ENCODE results near the gene CNKSR3.

Gene CNKSR3

GRCh38 chr6:154411076-154411475 is 99.4 kb downstream of the CNKSR3 start:
- in situ Hi-C loops (cut with MboI; ENCODE audit: low pct_unique_long_range_greater_than_20kb, low sequenced_read_pairs, unreplicated experiment) = no loop called here
- TF ChIP-seq CTCF (IDR thresholded peaks at IDR 0.05; ENCODE audit: extremely low read depth, insufficient read depth, missing control alignments) = no peak

DNA sequence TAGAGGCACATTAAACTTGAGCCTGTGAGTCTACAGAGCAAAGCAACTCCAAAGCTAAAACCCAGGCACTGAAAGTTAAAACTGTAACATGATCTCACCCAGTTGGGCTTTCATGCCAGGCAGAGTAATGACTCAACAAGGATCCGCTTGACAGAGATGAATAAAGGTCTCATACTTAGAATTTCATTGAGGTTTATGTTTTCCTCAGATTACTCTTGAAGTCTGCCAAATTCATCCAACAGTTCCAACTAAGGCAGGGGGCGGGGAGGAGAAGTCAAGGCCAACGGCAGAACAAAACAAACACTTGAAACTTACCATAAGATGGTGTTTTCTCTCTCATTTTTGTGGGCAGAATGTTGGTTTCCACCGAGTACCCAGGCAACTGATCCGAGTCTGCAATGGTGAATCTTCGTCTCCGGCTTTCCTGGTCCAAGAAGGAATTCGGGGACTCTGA is 99.8 kb downstream of the CNKSR3 start:
- in situ Hi-C loops (cut with MboI; ENCODE audit: low pct_unique_long_range_greater_than_20kb, low sequenced_read_pairs, unreplicated experiment) = no loop called here
- no peak for DNase-seq (ENCODE audit: low spot score)
- TF ChIP-seq CTCF (IDR thresholded peaks at IDR 0.05; ENCODE audit: extremely low read depth, insufficient read depth, missing control alignments) = no peak

More at GRCh38 chr6:154411076-154411475, 99.4 kb downstream of the CNKSR3 start:
- DNase-seq (ENCODE audit: low spot score) = no peak

GRCh38 chr6:154408891-154409500 is 101.5 kb downstream of the CNKSR3 start:
- DNase-seq (ENCODE audit: low spot score) = no peak

GRCh38 chr6:154407440-154407839 is 103.0 kb downstream of the CNKSR3 start:
- no peak for TF ChIP-seq CTCF (IDR thresholded peaks at IDR 0.05; ENCODE audit: extremely low read depth, insufficient read depth, missing control alignments)
- no peak for DNase-seq (ENCODE audit: low spot score)
- in situ Hi-C loops (cut with MboI; ENCODE audit: low pct_unique_long_range_greater_than_20kb, low sequenced_read_pairs, unreplicated experiment) = no loop called here

More at GRCh38 chr6:154408891-154409500, 101.5 kb downstream of the CNKSR3 start:
- in situ Hi-C loops (cut with MboI; ENCODE audit: low pct_unique_long_range_greater_than_20kb, low sequenced_read_pairs, unreplicated experiment) = no loop called here
- no peak for TF ChIP-seq CTCF (IDR thresholded peaks at IDR 0.05; ENCODE audit: extremely low read depth, insufficient read depth, missing control alignments)

- DNase-seq (ENCODE audit: low spot score) = no peak
- no peak for TF ChIP-seq CTCF (IDR thresholded peaks at IDR 0.05; ENCODE audit: extremely low read depth, insufficient read depth, missing control alignments)
- in situ Hi-C loops (cut with MboI; ENCODE audit: low pct_unique_long_range_greater_than_20kb, low sequenced_read_pairs, unreplicated experiment) = no loop called here
Measured at GRCh38 chr6:154406869-154407268, 103.6 kb downstream of the CNKSR3 start.

GRCh38 chr6:154406301-154406700 is 104.2 kb downstream of the CNKSR3 start:
- no peak for TF ChIP-seq CTCF (IDR thresholded peaks at IDR 0.05; ENCODE audit: extremely low read depth, insufficient read depth, missing control alignments)
- in situ Hi-C loops (cut with MboI; ENCODE audit: low pct_unique_long_range_greater_than_20kb, low sequenced_read_pairs, unreplicated experiment) = no loop called here
- DNase-seq (ENCODE audit: low spot score) = no peak

Data from GM13977 (cell line).